Parathyroid adenoma (tissue), 2 donors: ENCODE data around the gene JUND.

Experiments used
- H2AFZ ChIP-seq: fragments of 300-600 bp; sonication (generic); one replicate; pipeline ENCODE4 v1.7.0; 2017; ENCODE audit warnings: antibody characterized with exemption, mild to moderate bottlenecking
- H3K27ac ChIP-seq: fragments of 300-600 bp; sonication (generic); one replicate; pipeline ENCODE4 v1.7.0; 2017
- H3K27me3 ChIP-seq: fragments of 300-600 bp; sonication (generic); one replicate; pipeline ENCODE4 v1.7.0; 2017; ENCODE audit warnings: low read length; ENCODE audit not compliant: control insufficient read depth, insufficient read depth
- H3K36me3 ChIP-seq: fragments of 300-600 bp; sonication (generic); one replicate; pipeline ENCODE4 v1.7.0; 2017; ENCODE audit warnings: low read length; ENCODE audit not compliant: control insufficient read depth, insufficient read depth
- H3K4me1 ChIP-seq: fragments of 300-600 bp; sonication (generic); one replicate; pipeline ENCODE4 v1.7.0; 2017; ENCODE audit warnings: control low read depth
- H3K4me2 ChIP-seq: fragments of 300-600 bp; sonication (generic); one replicate; pipeline ENCODE4 v1.7.0; 2017; ENCODE audit warnings: low read length
- H3K4me3 ChIP-seq: fragments of 300-600 bp; sonication (generic); one replicate; pipeline ENCODE4 v1.7.0; 2017; ENCODE audit warnings: low read depth, low read length
- H3K79me2 ChIP-seq: fragments of 300-600 bp; sonication (generic); one replicate; pipeline ENCODE4 v1.7.0; 2017; ENCODE audit warnings: control low read depth
- H3K9ac ChIP-seq: fragments of 300-600 bp; sonication (generic); one replicate; pipeline ENCODE4 v1.7.0; 2017; ENCODE audit warnings: mild to moderate bottlenecking
- H3K9me3 ChIP-seq: fragments of 300-600 bp; sonication (generic); one replicate; pipeline ENCODE4 v1.7.0; 2017; ENCODE audit warnings: low read length; ENCODE audit not compliant: control insufficient read depth
- CTCF ChIP-seq: fragments of 300-600 bp; sonication (generic); IDR thresholded peaks from one replicate; pipeline ENCODE4 v1.7.0; 2017; ENCODE audit warnings: antibody characterized with exemption, mild to moderate bottlenecking
- donor health status: primary hyperparathyroidism.

The JUND gene

GRCh38 chr19:18264137-18264854, 17.1 kb downstream of the JUND start:
- Histone ChIP-seq H3K79me2 (no peaks in the 10 kb centered on the region), H3K4me3 (peak overlapping the region; percentile 8), H3K27me3 (no peaks in the 10 kb centered on the region), H2AFZ (peak overlapping the region; percentile 72), H3K4me2 (peak overlapping the region; percentile 43), H3K36me3 (no peaks in the 10 kb centered on the region), H3K27ac (peak overlapping the region; percentile 97), H3K9me3 (no peaks in the 10 kb centered on the region), H3K4me1 (peaks cover 20% of the 10 kb centered on the region), H3K9ac (peak overlapping the region; percentile 24)
- TF ChIP-seq CTCF, result no peak

DNA sequence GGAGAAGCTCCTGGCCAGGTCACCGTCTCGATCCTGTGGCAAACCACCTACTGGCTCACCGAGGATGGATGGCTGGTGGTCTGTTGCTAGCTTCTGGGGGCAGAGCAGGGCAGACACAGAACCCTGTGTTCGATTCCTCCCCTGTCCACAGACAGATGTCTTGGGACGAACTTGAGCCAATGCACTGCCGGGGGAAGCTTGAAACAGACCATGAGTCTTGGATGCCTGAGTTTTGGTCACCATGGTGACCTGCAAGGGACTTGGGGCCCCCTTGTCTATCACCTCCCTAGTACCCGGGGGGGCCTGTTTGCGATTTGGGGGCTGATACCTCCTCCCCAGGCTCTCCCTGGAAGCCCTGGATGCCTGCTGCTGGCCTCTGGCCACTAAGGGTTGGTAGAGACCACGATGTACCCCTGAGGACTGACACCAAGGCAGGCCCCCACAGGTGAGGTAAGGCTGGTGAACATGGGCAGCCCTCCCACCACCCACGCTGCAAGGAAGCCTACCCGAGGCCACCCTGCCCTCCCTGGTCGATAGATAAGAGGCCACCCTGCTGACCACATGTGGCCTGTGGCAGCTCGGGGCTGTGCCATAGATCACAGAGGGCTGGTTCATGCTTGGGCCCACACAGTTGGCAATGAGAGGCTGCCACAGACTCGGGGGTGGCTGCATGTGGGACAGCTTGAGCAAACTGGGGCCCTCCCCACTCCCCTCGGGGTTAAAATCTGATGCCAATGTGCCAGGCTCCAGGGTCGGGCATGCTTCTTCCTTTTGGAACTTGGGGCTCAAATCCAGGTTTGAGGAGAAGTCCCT, 17.9 kb downstream of the JUND start:
- H3K36me3 ChIP-seq, result no peaks in the 10 kb centered on the region
- peaks cover 20% of the 10 kb centered on the region for H3K4me1 ChIP-seq
- H3K4me3 ChIP-seq, result no peak overlapping the region
- no peak overlapping the region for H2AFZ ChIP-seq
- no peak overlapping the region for H3K9ac ChIP-seq
- H3K9me3 ChIP-seq, result no peaks in the 10 kb centered on the region
- peak overlapping the region; percentile 97 for H3K27ac ChIP-seq
- H3K27me3 ChIP-seq, result no peaks in the 10 kb centered on the region
- no peak for TF ChIP-seq CTCF
- H3K79me2 ChIP-seq, result no peaks in the 10 kb centered on the region
- peak overlapping the region; percentile 43 for H3K4me2 ChIP-seq

DNA sequence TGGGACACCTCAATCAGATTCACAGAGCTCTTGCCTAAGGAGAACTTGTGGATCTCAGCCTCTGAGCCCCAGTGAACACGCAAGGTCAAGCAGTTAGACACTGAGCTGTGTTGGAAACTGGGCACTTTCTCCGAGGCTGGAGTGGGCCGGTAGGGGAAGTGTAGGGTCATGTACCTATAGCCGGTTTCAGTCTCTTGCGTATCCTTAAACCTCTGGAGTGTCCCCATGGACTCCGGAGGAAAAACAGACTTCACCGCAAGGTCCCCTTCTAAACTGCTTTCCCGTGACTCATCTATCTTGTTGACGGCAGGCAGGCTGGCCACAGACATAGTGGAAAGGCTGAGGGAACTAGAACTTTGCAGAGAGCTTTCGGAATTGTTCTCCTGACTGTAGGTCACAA, 18.5 kb downstream of the JUND start:
- no peak for TF ChIP-seq CTCF
- no peak overlapping the region for H3K4me2 ChIP-seq

GRCh38 chr19:18262144-18262543, 19.3 kb downstream of the JUND start:
- no peaks in the 10 kb centered on the region for H3K36me3 ChIP-seq
- no peak for TF ChIP-seq CTCF
- H3K9me3 ChIP-seq, result no peaks in the 10 kb centered on the region
- peaks cover 20% of the 10 kb centered on the region for H3K4me1 ChIP-seq
- H3K4me2 ChIP-seq, result no peak overlapping the region
- H3K27ac ChIP-seq, result no peak overlapping the region
- H3K27me3 ChIP-seq, result no peaks in the 10 kb centered on the region
- no peak overlapping the region for H3K4me3 ChIP-seq
- no peaks in the 10 kb centered on the region for H3K79me2 ChIP-seq
- H2AFZ ChIP-seq, result no peak overlapping the region
- H3K9ac ChIP-seq, result no peak overlapping the region

More for the DNA sequence above, 18.5 kb downstream of the JUND start:
- Histone ChIP-seq H3K79me2 (no peaks in the 10 kb centered on the region), H3K27ac (no peak overlapping the region), H3K27me3 (no peaks in the 10 kb centered on the region), H3K36me3 (no peaks in the 10 kb centered on the region), H3K4me1 (peaks cover 20% of the 10 kb centered on the region), H2AFZ (no peak overlapping the region), H3K9ac (no peak overlapping the region), H3K9me3 (no peaks in the 10 kb centered on the region), H3K4me3 (no peak overlapping the region)
